HCT116 (cell line): Measurements from ENCODE around the gene CNOT10. TPM values are rescaled to one million over a fixed set of nuclear protein-coding genes. Genes with fewer than 3 reads are reported as not detected.
"Not testable (repeated sequence)": the region's sequence is repeated elsewhere in the genome, so short reads cannot be mapped to it uniquely, and the experiment has no call there.

Experiments used
- ATAC-seq: fragments of 200-7000 bp; cut with Tn5 transposase; 2 replicates; pipeline ENCODE4 v1.9.1; 2020; ENCODE audit warnings: mild to moderate bottlenecking, moderate library complexity
- BruUV-seq: library from RNA; stranded (reverse); fragments of 400-500 nt; replicated peaks from 2 replicates; lab custom pipeline; 2021; lab: Mats Ljungman, UMichigan
- CTCF ChIA-PET: fragments of 300-600 bp; sonication (Branson Sonifier 250); formaldehyde crosslinking; loops from one replicate; lab custom pipeline; 2021; ENCODE audit warnings: antibody characterized with exemption; lab: Charles Lee
- POLR2A ChIA-PET: fragments of 300-600, 350-600 bp; sonication (Branson Sonifier 250); formaldehyde crosslinking; loops from one replicate; lab custom pipeline; 2021; ENCODE audit warnings: antibody characterized with exemption; lab: Charles Lee
- RAD21 ChIA-PET, 2 experiments: fragments of 300-600 bp; sonication (Branson Sonifier 250); formaldehyde crosslinking; loops; one replicate each; lab custom pipeline; 2023; ENCODE audit warnings: low total read pairs in 2 of 2; ENCODE audit not compliant: uncharacterized antibody in 2 of 2, unreplicated experiment in 2 of 2, low non-redundant PET in 1 of 2; lab: Charles Lee
- DNase-seq: peaks from one replicate; pipeline ENCODE4 v3.0.0-alpha.2; 2010; ENCODE audit warnings: low read depth, low spot score
- H2AFZ ChIP-seq: fragments of 200-600 bp; shearing (Covaris generic), sonication (generic); 2 replicates; pipeline ENCODE4 v1.6.1; 2017; ENCODE audit warnings: low read depth, mixed run types, mixed read lengths, antibody characterized with exemption, low read length; ENCODE audit not compliant: poor library complexity, severe bottlenecking
- H3K27ac ChIP-seq: 2 replicates; pipeline ENCODE4 v1.5.1; 2012; ENCODE audit warnings: low read depth, low read length
- H3K27me3 ChIP-seq: fragments of 200-600 bp; sonication (generic); 2 replicates; pipeline ENCODE4 v1.6.1; 2016; ENCODE audit warnings: mixed run types, low read length, mixed read lengths; ENCODE audit not compliant: insufficient read depth
- H3K36me3 ChIP-seq, 2 experiments: fragments of 200-500 bp in 1 of 2; fragments of 200-600 bp in 1 of 2; sonication (Bioruptor generic) in 1 of 2; sonication (generic) in 1 of 2; 2 replicates each; pipeline versions ENCODE4 v1.5.1 to v1.6.1; 2014 to 2016; ENCODE audit warnings: low read length in 2 of 2, inconsistent platforms in 1 of 2, mixed read lengths in 1 of 2, mixed run types in 1 of 2; ENCODE audit not compliant: insufficient read depth in 2 of 2, control insufficient read depth in 1 of 2
- H3K4me1 ChIP-seq, 2 experiments: fragments of 200-600 bp in 1 of 2; sonication (generic) in 1 of 2; 2 replicates each; pipeline versions ENCODE4 v1.5.1 to v1.6.1; 2012 to 2017; ENCODE audit warnings: low read length in 2 of 2, inconsistent platforms in 1 of 2, mild to moderate bottlenecking in 1 of 2, mixed read lengths in 1 of 2, mixed run types in 1 of 2, moderate library complexity in 1 of 2; ENCODE audit not compliant: insufficient read depth in 2 of 2, control insufficient read depth in 1 of 2
- H3K4me2 ChIP-seq: fragments of 200-600 bp; sonication (generic); 2 replicates; pipeline ENCODE4 v1.6.1; 2017; ENCODE audit warnings: mixed run types, low read length, mixed read lengths
- H3K4me3 ChIP-seq, 2 experiments: fragments of 200-600 bp in 1 of 2; sonication (generic) in 1 of 2; replicated peaks in 1 of 2; 2 replicates each; pipeline ENCODE4 v1.5.1; 2011 to 2016; ENCODE audit warnings: low read length in 2 of 2, control low read depth in 1 of 2, low read depth in 1 of 2, mild to moderate bottlenecking in 1 of 2, mixed read lengths in 1 of 2, mixed run types in 1 of 2
- H3K79me2 ChIP-seq: fragments of 200-600 bp; sonication (generic); 2 replicates; pipeline ENCODE4 v1.6.1; 2017; ENCODE audit warnings: mild to moderate bottlenecking, mixed run types, low read length, moderate library complexity, mixed read lengths; ENCODE audit not compliant: insufficient read depth
- H3K9ac ChIP-seq: fragments of 200-600 bp; sonication (generic); 2 replicates; pipeline ENCODE4 v1.6.1; 2016; ENCODE audit warnings: low read length, mixed read lengths
- H3K9me2 ChIP-seq: fragments of 200-600 bp; sonication (generic), shearing (Covaris generic); 2 replicates; pipeline ENCODE4 v1.6.1; 2017; ENCODE audit warnings: mixed run types, mild to moderate bottlenecking, moderate library complexity; ENCODE audit not compliant: insufficient read depth
- H3K9me3 ChIP-seq, 2 experiments: fragments of 200-500 bp in 1 of 2; fragments of 200-600 bp in 1 of 2; sonication (Bioruptor generic) in 1 of 2; sonication (generic) in 1 of 2; 2 replicates each; pipeline ENCODE4 v1.6.1; 2014 to 2017; ENCODE audit warnings: low read length in 2 of 2, mixed read lengths in 2 of 2, inconsistent platforms in 1 of 2, low read depth in 1 of 2, mild to moderate bottlenecking in 1 of 2, mixed run types in 1 of 2, moderate library complexity in 1 of 2; ENCODE audit not compliant: control insufficient read depth in 1 of 2, insufficient read depth in 1 of 2
- H4K20me1 ChIP-seq: fragments of 200-600 bp; sonication (generic), shearing (Covaris generic); 2 replicates; pipeline ENCODE4 v1.6.1; 2017; ENCODE audit warnings: mixed run types, mild to moderate bottlenecking, moderate library complexity; ENCODE audit not compliant: insufficient read depth
- JUND ChIP-seq: IDR thresholded peaks from 2 replicates; pipeline ENCODE4 v1.6.1; 2012
- ZNF274 ChIP-seq: fragments of 200-500 bp; sonication (Bioruptor generic); IDR thresholded peaks from 2 replicates; pipeline ENCODE4 v1.6.1; 2014; ENCODE audit warnings: mild to moderate bottlenecking, low read depth, low read length, inconsistent platforms
- intact Hi-C: fragments of 100-400 bp; cut with micrococcal nuclease; formaldehyde crosslinking; loops from 2 replicates; pipeline ENCODE4 v1.10.0; 2022
- total RNA-seq: library from RNA; stranded (reverse); gene quantifications from one replicate; pipeline ENCODE4 v1.2.1, GENCODE V29; 2021; ENCODE audit not compliant: unreplicated experiment
- TF ChIP-seq, protein P1 (sequence below): IDR thresholded peaks from 2 replicates; pipeline ENCODE4 v1.6.1; 2012; ENCODE audit warnings: low read depth
- TF ChIP-seq, protein P2 (sequence below): IDR thresholded peaks from 2 replicates; pipeline ENCODE4 v1.6.1; 2012

CNOT10 gene
- total RNA-seq, 1 experiment from 2014 or later, result 47.4 TPM

DNA sequence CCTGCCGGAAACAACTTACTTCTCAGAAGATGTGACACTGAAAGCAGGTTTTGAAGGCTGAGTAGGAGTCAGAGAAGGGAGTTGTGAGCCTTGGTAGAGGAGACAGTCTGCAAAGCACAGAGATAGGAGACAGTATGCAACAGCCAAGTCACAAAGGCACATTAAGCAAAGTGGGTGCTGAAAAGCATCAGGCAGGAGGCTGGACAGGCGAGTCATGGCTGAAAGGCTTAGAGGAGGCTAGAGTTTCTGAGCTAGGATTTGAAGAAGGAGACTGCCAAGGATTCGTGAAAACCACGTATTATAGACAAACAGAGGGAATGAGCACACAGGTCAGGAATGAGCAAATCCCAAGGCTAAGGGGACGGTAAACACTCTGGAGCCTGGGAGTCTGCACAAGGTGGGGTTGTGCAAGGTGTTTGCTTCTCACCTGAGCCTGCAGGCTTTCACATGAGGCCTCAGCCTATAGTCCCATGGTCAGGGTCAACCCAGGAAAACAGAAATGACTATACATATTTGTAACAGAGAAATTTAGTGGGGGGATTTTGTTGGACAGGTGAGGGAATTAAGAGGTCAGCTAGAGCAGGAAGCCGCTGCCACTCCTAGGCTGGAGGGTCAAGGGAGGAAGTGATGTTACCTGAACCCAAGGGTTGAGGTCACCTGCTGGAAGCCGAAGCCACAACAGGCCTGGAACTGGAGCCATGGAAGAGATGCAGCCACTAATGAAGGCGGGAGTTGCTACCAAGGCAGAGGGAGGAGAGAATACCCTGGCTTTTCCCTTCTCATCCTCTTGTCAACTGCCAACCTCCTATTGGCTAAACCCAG, 109.7 kb downstream of the CNOT10 start (continued):
- TF ChIP-seq, protein P1, sequence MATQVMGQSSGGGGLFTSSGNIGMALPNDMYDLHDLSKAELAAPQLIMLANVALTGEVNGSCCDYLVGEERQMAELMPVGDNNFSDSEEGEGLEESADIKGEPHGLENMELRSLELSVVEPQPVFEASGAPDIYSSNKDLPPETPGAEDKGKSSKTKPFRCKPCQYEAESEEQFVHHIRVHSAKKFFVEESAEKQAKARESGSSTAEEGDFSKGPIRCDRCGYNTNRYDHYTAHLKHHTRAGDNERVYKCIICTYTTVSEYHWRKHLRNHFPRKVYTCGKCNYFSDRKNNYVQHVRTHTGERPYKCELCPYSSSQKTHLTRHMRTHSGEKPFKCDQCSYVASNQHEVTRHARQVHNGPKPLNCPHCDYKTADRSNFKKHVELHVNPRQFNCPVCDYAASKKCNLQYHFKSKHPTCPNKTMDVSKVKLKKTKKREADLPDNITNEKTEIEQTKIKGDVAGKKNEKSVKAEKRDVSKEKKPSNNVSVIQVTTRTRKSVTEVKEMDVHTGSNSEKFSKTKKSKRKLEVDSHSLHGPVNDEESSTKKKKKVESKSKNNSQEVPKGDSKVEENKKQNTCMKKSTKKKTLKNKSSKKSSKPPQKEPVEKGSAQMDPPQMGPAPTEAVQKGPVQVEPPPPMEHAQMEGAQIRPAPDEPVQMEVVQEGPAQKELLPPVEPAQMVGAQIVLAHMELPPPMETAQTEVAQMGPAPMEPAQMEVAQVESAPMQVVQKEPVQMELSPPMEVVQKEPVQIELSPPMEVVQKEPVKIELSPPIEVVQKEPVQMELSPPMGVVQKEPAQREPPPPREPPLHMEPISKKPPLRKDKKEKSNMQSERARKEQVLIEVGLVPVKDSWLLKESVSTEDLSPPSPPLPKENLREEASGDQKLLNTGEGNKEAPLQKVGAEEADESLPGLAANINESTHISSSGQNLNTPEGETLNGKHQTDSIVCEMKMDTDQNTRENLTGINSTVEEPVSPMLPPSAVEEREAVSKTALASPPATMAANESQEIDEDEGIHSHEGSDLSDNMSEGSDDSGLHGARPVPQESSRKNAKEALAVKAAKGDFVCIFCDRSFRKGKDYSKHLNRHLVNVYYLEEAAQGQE, result no peak
- TF ChIP-seq JUND (no peak), ZNF274 (no peak)
- TF ChIP-seq, protein P2, sequence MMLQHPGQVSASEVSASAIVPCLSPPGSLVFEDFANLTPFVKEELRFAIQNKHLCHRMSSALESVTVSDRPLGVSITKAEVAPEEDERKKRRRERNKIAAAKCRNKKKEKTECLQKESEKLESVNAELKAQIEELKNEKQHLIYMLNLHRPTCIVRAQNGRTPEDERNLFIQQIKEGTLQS, result no peak

DNA sequence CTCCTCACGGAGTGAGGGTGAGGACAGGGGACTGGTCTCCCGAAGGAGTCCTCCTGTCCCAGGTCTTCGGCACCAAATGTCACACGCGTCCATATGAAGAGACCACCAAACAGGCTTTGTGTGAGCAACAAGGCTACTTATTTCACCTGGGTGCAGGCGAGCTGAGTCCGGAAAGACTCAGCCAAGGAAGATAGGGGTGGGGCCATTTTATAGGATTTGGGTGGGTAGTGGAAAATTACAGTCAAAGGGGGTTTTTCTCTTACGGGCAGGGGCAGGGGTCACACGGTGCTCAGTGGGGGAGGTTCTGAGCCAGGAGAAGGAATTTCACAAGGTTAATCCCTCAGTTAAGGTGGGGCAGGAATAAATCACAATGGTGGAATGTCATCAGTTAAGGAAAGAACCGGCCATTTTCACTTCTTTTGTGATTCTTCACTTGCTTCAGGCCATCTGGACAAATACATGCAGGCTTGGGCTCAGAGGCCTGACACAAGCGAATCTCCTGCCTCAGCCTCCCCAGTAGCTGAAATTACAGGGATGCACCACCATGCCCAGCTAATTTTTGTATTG, 111.5 kb downstream of the CNOT10 start:
- RAD21 ChIA-PET, H3K9me3 ChIP-seq, H2AFZ ChIP-seq, H3K4me3 ChIP-seq, H3K9me2 ChIP-seq, intact Hi-C loops, CTCF ChIA-PET, H3K27me3 ChIP-seq, H3K4me1 ChIP-seq, H3K4me2 ChIP-seq, H3K9ac ChIP-seq, BruUV-seq, H4K20me1 ChIP-seq, DNase-seq, H3K79me2 ChIP-seq, H3K27ac ChIP-seq, ATAC-seq, POLR2A ChIA-PET, H3K36me3 ChIP-seq: not testable (repeated sequence)
